HG03460 (cell line): ENCODE measurements around the gene KRTAP10-11.

Source experiments
- ATAC-seq: cut with Tn5 transposase; IDR thresholded peaks from one replicate; pipeline ENCODE4 v1.9.1; 2021; ENCODE audit not compliant: unreplicated experiment

Gene KRTAP10-11

GRCh38 chr21:44692798-44693512, 46.7 kb downstream of the KRTAP10-11 start:
- ATAC-seq: no peak

- no peak for ATAC-seq
Measured at GRCh38 chr21:44694776-44695175, 48.6 kb downstream of the KRTAP10-11 start.

GRCh38 chr21:44695184-44695583, 49.0 kb downstream of the KRTAP10-11 start:
- ATAC-seq: no peak

- no peak for ATAC-seq
Measured at GRCh38 chr21:44695641-44696040, 49.4 kb downstream of the KRTAP10-11 start.

GRCh38 chr21:44696572-44696971, 50.4 kb downstream of the KRTAP10-11 start:
- ATAC-seq: no peak
